AG04450 (cell line): Measurements from ENCODE around the gene PTPRZ1. TPM values are rescaled to one million over a fixed set of nuclear protein-coding genes. Genes with fewer than 3 reads are reported as not detected.

Source experiments
- CTCF ChIA-PET: fragments of 300-600, 350-600 bp; formaldehyde crosslinking; extraction: SDS; loops from one replicate; lab custom pipeline; 2022; ENCODE audit warnings: antibody characterized with exemption, inconsistent platforms; lab: Charles Lee
- POLR2A ChIA-PET: fragments of 350-600 bp; formaldehyde crosslinking; extraction: SDS; loops from one replicate; lab custom pipeline; 2021; ENCODE audit warnings: antibody characterized with exemption, inconsistent platforms; lab: Yijun Ruan, JAX
- DNase-seq: peaks from one replicate; pipeline ENCODE4 v3.0.0-alpha.2; 2011; ENCODE audit warnings: low read depth, low spot score
- H3K27ac ChIP-seq: one replicate; pipeline ENCODE4 v1.5.1; 2012; ENCODE audit warnings: low read depth, low read length, control low read depth
- H3K27me3 ChIP-seq: one replicate; pipeline ENCODE4 v1.6.0; 2012; ENCODE audit warnings: low read length; ENCODE audit not compliant: control insufficient read depth, insufficient read depth
- H3K4me3 ChIP-seq: 2 replicates; pipeline ENCODE4 v1.5.1; 2011; ENCODE audit warnings: mild to moderate bottlenecking, low read depth, low read length, control low read depth
- H3K9me3 ChIP-seq: 2 replicates; pipeline ENCODE4 v1.5.1; 2012; ENCODE audit warnings: low read length; ENCODE audit not compliant: control insufficient read depth, insufficient read depth
- CTCF ChIP-seq: IDR thresholded peaks from 2 replicates; pipeline ENCODE4 v1.5.1; 2011; ENCODE audit warnings: low read depth, low read length, control low read depth, inconsistent platforms
- polyA plus RNA-seq: library from polyadenylated mRNA; depleted of rRNA; stranded (reverse); fragments of >200 nt; gene quantifications from 2 replicates; pipeline ENCODE4 v1.2.3, GENCODE V29; 2011

Gene PTPRZ1
- polyA plus RNA-seq, 1 experiment = not detected

- ChIA-PET CTCF (no interaction called here), POLR2A (no interaction called here)
- no peak for TF ChIP-seq CTCF
- H3K27me3 ChIP-seq = no peaks in the 10 kb centered on the region
- no peak overlapping the region for H3K4me3 ChIP-seq
- no peak overlapping the region for H3K27ac ChIP-seq
- no peak for DNase-seq
- H3K9me3 ChIP-seq = no peaks in the 10 kb centered on the region
Observed at GRCh38 chr7:121932768-121933167, 59.8 kb downstream of the PTPRZ1 start.

- CTCF ChIA-PET = interaction anchor here (0.8 to 1.5 kb wide), 2 partner anchors 57 to 58 kb away, joined by 4 to 5 read pairs; no protein-coding TSS in a partner anchor
Observed at GRCh38 chr7:121936951-121937623, 64.1 kb downstream of the PTPRZ1 start.

GRCh38 chr7:121938429-121938996, 65.6 kb downstream of the PTPRZ1 start:
- Histone ChIP-seq H3K27me3 (no peaks in the 10 kb centered on the region), H3K9me3 (no peaks in the 10 kb centered on the region), H3K27ac (no peak overlapping the region), H3K4me3 (no peak overlapping the region)
- no peak for TF ChIP-seq CTCF
- no peak for DNase-seq
- ChIA-PET CTCF (interaction anchor here (1.5 kb wide), 1 partner anchor 56 kb away, joined by 5 read pairs; no protein-coding TSS in a partner anchor), POLR2A (no interaction called here)

More at GRCh38 chr7:121936951-121937623, 64.1 kb downstream of the PTPRZ1 start:
- Histone ChIP-seq H3K4me3 (no peak overlapping the region), H3K27ac (no peak overlapping the region), H3K9me3 (no peaks in the 10 kb centered on the region), H3K27me3 (no peaks in the 10 kb centered on the region)
- no peak for DNase-seq
- POLR2A ChIA-PET = no interaction called here
- TF ChIP-seq CTCF = no peak

- H3K27me3 ChIP-seq = no peaks in the 10 kb centered on the region
- ChIA-PET POLR2A (no interaction called here), CTCF (interaction anchor here (1.7 to 2.5 kb wide), 3 partner anchors 10 to 55 kb away, joined by 4 to 15 read pairs (median 5); no protein-coding TSS in a partner anchor)
- DNase-seq = no peak
- H3K4me3 ChIP-seq = no peak overlapping the region
- H3K27ac ChIP-seq = no peak overlapping the region
- TF ChIP-seq CTCF = no peak
- no peaks in the 10 kb centered on the region for H3K9me3 ChIP-seq
Observed at GRCh38 chr7:121940918-121941317, 68.0 kb downstream of the PTPRZ1 start.

GRCh38 chr7:121941830-121942229, 68.9 kb downstream of the PTPRZ1 start:
- TF ChIP-seq CTCF = no peak
- H3K9me3 ChIP-seq = no peaks in the 10 kb centered on the region
- ChIA-PET CTCF (interaction anchor here (1.7 to 2.5 kb wide), 3 partner anchors 11 to 54 kb away, joined by 4 to 15 read pairs (median 5); no protein-coding TSS in a partner anchor), POLR2A (no interaction called here)
- H3K27me3 ChIP-seq = no peaks in the 10 kb centered on the region
- no peak overlapping the region for H3K4me3 ChIP-seq
- no peak for DNase-seq
- H3K27ac ChIP-seq = no peak overlapping the region
